ENCODE measurements around the gene IFT57.

Gene IFT57

GRCh38 chr3:108125550-108126071 lies 96.6 kb downstream of the IFT57 start:
- H3K4me1 ChIP-seq (ENCODE audit: control insufficient read depth, insufficient read depth, low read length), result no peaks in the 10 kb centered on the region

GRCh38 chr3:108125153-108125543 lies 97.1 kb downstream of the IFT57 start:
- H3K9me3 ChIP-seq (ENCODE audit: control insufficient read depth, insufficient read depth, low read depth, low read length), result no peaks in the 10 kb centered on the region
- H3K36me3 ChIP-seq (ENCODE audit: control insufficient read depth in 2 of 2, insufficient read depth in 1 of 2, low read length in 2 of 2), result no peaks in the 10 kb centered on the region
- no peaks in the 10 kb centered on the region for H3K4me1 ChIP-seq (ENCODE audit: control insufficient read depth, insufficient read depth, low read length)
- TF ChIP-seq ZNF530 (tag by site-specific recombination; IDR thresholded peaks at IDR 0.05; ENCODE audit: low read depth) (no peak), SCRT1 (tag by site-specific recombination; IDR thresholded peaks at IDR 0.05; ENCODE audit: borderline replicate concordance) (no peak), ZNF184 (tag by site-specific recombination; IDR thresholded peaks at IDR 0.05) (no peak), ZNF660 (tag by site-specific recombination; IDR thresholded peaks at IDR 0.05) (no peak), BCL11A (tag by site-specific recombination; IDR thresholded peaks at IDR 0.05; ENCODE audit: low read depth) (no peak), ZNF621 (tag by site-specific recombination; IDR thresholded peaks at IDR 0.05) (no peak), ZNF335 (tag by site-specific recombination; conservative IDR thresholded peaks at IDR 0.05) (no peak), ZNF571 (tag by site-specific recombination; IDR thresholded peaks at IDR 0.05) (no peak), ZBTB7A (tag by site-specific recombination; IDR thresholded peaks at IDR 0.05; ENCODE audit: low read depth) (no peak), ZNF521 (tag by site-specific recombination; IDR thresholded peaks at IDR 0.05) (no peak), ZNF558 (tag by site-specific recombination; IDR thresholded peaks at IDR 0.05) (no peak), ZNF670 (tag by site-specific recombination; IDR thresholded peaks at IDR 0.05; ENCODE audit: low read depth) (no peak), ZBTB48 (tag by site-specific recombination; IDR thresholded peaks at IDR 0.05) (no peak), ZNF37A (tag by site-specific recombination; IDR thresholded peaks at IDR 0.05) (no peak), BCL6B (tag by site-specific recombination; IDR thresholded peaks at IDR 0.05) (no peak)
- no peak overlapping the region for H3K4me3 ChIP-seq (ENCODE audit: low read depth, low read length)
- no peak overlapping the region for H3K27ac ChIP-seq (ENCODE audit: extremely low read depth, low read depth, low read length)
- POLR2A ChIA-PET, result no interaction called here
- CTCF ChIA-PET, result no interaction called here

More at GRCh38 chr3:108125550-108126071, 96.6 kb downstream of the IFT57 start:
- Histone ChIP-seq H3K9me3 (ENCODE audit: control insufficient read depth, insufficient read depth, low read depth, low read length) (no peaks in the 10 kb centered on the region), H3K36me3 (ENCODE audit: control insufficient read depth in 2 of 2, insufficient read depth in 1 of 2, low read length in 2 of 2) (no peaks in the 10 kb centered on the region), H3K4me3 (ENCODE audit: low read depth, low read length) (no peak overlapping the region), H3K27ac (ENCODE audit: extremely low read depth, low read depth, low read length) (no peak overlapping the region)
- ChIA-PET POLR2A (no interaction called here), CTCF (interaction anchor here (0.9 kb wide), 1 partner anchor 93 kb away, joined by 3 read pairs; no protein-coding TSS in a partner anchor)
- TF ChIP-seq ZNF341 (tag by site-specific recombination; IDR thresholded peaks at IDR 0.05; ENCODE audit: low read depth), result peak; percentile 74
- TF ChIP-seq ZNF24 (tag by site-specific recombination; IDR thresholded peaks at IDR 0.05), result no peak
- peak; percentile 68 for TF ChIP-seq ZIC2 (tag by site-specific recombination; IDR thresholded peaks at IDR 0.05)

GRCh38 chr3:108124337-108125152 lies 97.7 kb downstream of the IFT57 start:
- ChIA-PET POLR2A (no interaction called here), CTCF (no interaction called here)
- no peaks in the 10 kb centered on the region for H3K9me3 ChIP-seq (ENCODE audit: control insufficient read depth, insufficient read depth, low read depth, low read length)
- no peak overlapping the region for H3K27ac ChIP-seq (ENCODE audit: extremely low read depth, low read depth, low read length)
- H3K36me3 ChIP-seq (ENCODE audit: control insufficient read depth in 2 of 2, insufficient read depth in 1 of 2, low read length in 2 of 2), result no peaks in the 10 kb centered on the region
- H3K4me3 ChIP-seq (ENCODE audit: low read depth, low read length), result no peak overlapping the region
- no peaks in the 10 kb centered on the region for H3K4me1 ChIP-seq (ENCODE audit: control insufficient read depth, insufficient read depth, low read length)
- TF ChIP-seq ZBTB17 (tag by site-specific recombination; IDR thresholded peaks at IDR 0.05) (no peak), ZNF692 (tag by site-specific recombination; IDR thresholded peaks at IDR 0.05) (no peak), ZNF146 (tag by site-specific recombination; IDR thresholded peaks at IDR 0.05) (no peak), ZNF664 (tag by site-specific recombination; IDR thresholded peaks at IDR 0.05) (no peak), OSR2 (tag by site-specific recombination; IDR thresholded peaks at IDR 0.05) (no peak), ZNF837 (tag by site-specific recombination; IDR thresholded peaks at IDR 0.05) (no peak), KLF16 (tag by site-specific recombination; IDR thresholded peaks at IDR 0.05) (no peak), CTCF (tag by site-specific recombination; IDR thresholded peaks at IDR 0.05) (no peak), ZSCAN23 (tag by site-specific recombination; IDR thresholded peaks at IDR 0.05) (no peak), ZNF391 (tag by site-specific recombination; IDR thresholded peaks at IDR 0.05; ENCODE audit: borderline replicate concordance, low read depth) (no peak), ZNF10 (tag by site-specific recombination; IDR thresholded peaks at IDR 0.05) (no peak)

Data from HEK293 (cell line).